ENCODE data around the gene PPM1H.

PPM1H gene

GRCh38 chr12:62806244-62806836, 128.6 kb downstream of the PPM1H start:
- Mint-ChIP-seq H3K4me3 (no peak overlapping the region), H3K36me3 (no peaks in the 10 kb centered on the region), H3K9me3 (no peaks in the 10 kb centered on the region), H3K27me3 (peaks cover 10% of the 10 kb centered on the region), H3K4me1 (peaks cover under 1% of the 10 kb centered on the region), H3K27ac (no peak overlapping the region)
- CTCF ChIA-PET: interaction anchor here (1.5 kb wide), 1 partner anchor 224 kb away, joined by 5 read pairs; no protein-coding TSS in a partner anchor
- no peak for DNase-seq

GRCh38 chr12:62805517-62805916, 129.4 kb downstream of the PPM1H start:
- CTCF ChIA-PET: no interaction called here
- no peak overlapping the region for H3K4me3 Mint-ChIP-seq
- peaks cover 10% of the 10 kb centered on the region for H3K27me3 Mint-ChIP-seq
- DNase-seq: no peak
- no peaks in the 10 kb centered on the region for H3K36me3 Mint-ChIP-seq
- H3K9me3 Mint-ChIP-seq: no peaks in the 10 kb centered on the region
- H3K4me1 Mint-ChIP-seq: no peaks in the 10 kb centered on the region
- no peak overlapping the region for H3K27ac Mint-ChIP-seq

GRCh38 chr12:62803756-62804155, 131.2 kb downstream of the PPM1H start:
- Mint-ChIP-seq H3K27me3 (peaks cover 10% of the 10 kb centered on the region), H3K9me3 (no peaks in the 10 kb centered on the region), H3K27ac (no peak overlapping the region), H3K36me3 (no peaks in the 10 kb centered on the region), H3K4me1 (no peaks in the 10 kb centered on the region), H3K4me3 (no peak overlapping the region)
- CTCF ChIA-PET: interaction anchor here (0.8 to 1.6 kb wide), 4 partner anchors 9 to 366 kb away, joined by 3 to 6 read pairs (median 4); no protein-coding TSS in a partner anchor
- DNase-seq: no peak

GRCh38 chr12:62802984-62803383, 132.0 kb downstream of the PPM1H start:
- Mint-ChIP-seq H3K9me3 (no peaks in the 10 kb centered on the region), H3K4me1 (no peaks in the 10 kb centered on the region), H3K36me3 (no peaks in the 10 kb centered on the region), H3K4me3 (no peak overlapping the region), H3K27ac (no peak overlapping the region), H3K27me3 (peaks cover 10% of the 10 kb centered on the region)
- CTCF ChIA-PET: interaction anchor here (0.8 to 1.6 kb wide), 3 partner anchors 8 to 365 kb away, joined by 3 to 5 read pairs (median 4); no protein-coding TSS in a partner anchor
- no peak for DNase-seq

GRCh38 chr12:62802321-62802720, 132.6 kb downstream of the PPM1H start:
- H3K4me1 Mint-ChIP-seq: no peaks in the 10 kb centered on the region
- no peaks in the 10 kb centered on the region for H3K9me3 Mint-ChIP-seq
- H3K27ac Mint-ChIP-seq: no peak overlapping the region
- no peak overlapping the region for H3K4me3 Mint-ChIP-seq
- H3K36me3 Mint-ChIP-seq: no peaks in the 10 kb centered on the region
- no peak for DNase-seq
- CTCF ChIA-PET: interaction anchor here (1.6 kb wide), 1 partner anchor 364 kb away, joined by 4 read pairs; no protein-coding TSS in a partner anchor
- peaks cover 10% of the 10 kb centered on the region for H3K27me3 Mint-ChIP-seq

GRCh38 chr12:62801796-62802195, 133.2 kb downstream of the PPM1H start:
- Mint-ChIP-seq H3K4me3 (no peak overlapping the region), H3K4me1 (no peaks in the 10 kb centered on the region), H3K36me3 (no peaks in the 10 kb centered on the region), H3K9me3 (no peaks in the 10 kb centered on the region), H3K27ac (no peak overlapping the region), H3K27me3 (peaks cover 9% of the 10 kb centered on the region)
- no peak for DNase-seq
- CTCF ChIA-PET: no interaction called here

GRCh38 chr12:62800707-62801400, 134.1 kb downstream of the PPM1H start:
- H3K4me1 Mint-ChIP-seq: no peaks in the 10 kb centered on the region
- no peaks in the 10 kb centered on the region for H3K36me3 Mint-ChIP-seq
- CTCF ChIA-PET: interaction anchor here (1.4 to 8.3 kb wide), 6 partner anchors 13 to 365 kb away, joined by 3 to 129 read pairs (median 10); no protein-coding TSS in a partner anchor
- H3K9me3 Mint-ChIP-seq: no peaks in the 10 kb centered on the region
- peaks cover 4% of the 10 kb centered on the region for H3K27me3 Mint-ChIP-seq
- H3K27ac Mint-ChIP-seq: no peak overlapping the region
- DNase-seq: no peak
- no peak overlapping the region for H3K4me3 Mint-ChIP-seq

- Mint-ChIP-seq H3K4me1 (no peaks in the 10 kb centered on the region), H3K27me3 (no peaks in the 10 kb centered on the region), H3K9me3 (no peaks in the 10 kb centered on the region), H3K36me3 (no peaks in the 10 kb centered on the region), H3K4me3 (no peak overlapping the region), H3K27ac (no peak overlapping the region)
- no peak for DNase-seq
- CTCF ChIA-PET: interaction anchor here (1.3 to 8.3 kb wide), 9 partner anchors 12 to 364 kb away, joined by 3 to 129 read pairs (median 6); no protein-coding TSS in a partner anchor
Measured at GRCh38 chr12:62799766-62800406, 135.1 kb downstream of the PPM1H start.

GRCh38 chr12:62799126-62799736, 135.7 kb downstream of the PPM1H start:
- no peaks in the 10 kb centered on the region for H3K4me1 Mint-ChIP-seq
- no peaks in the 10 kb centered on the region for H3K36me3 Mint-ChIP-seq
- CTCF ChIA-PET: interaction anchor here (1.0 to 8.3 kb wide), 11 partner anchors 11 to 363 kb away, joined by 3 to 129 read pairs (median 6); no protein-coding TSS in a partner anchor
- H3K27me3 Mint-ChIP-seq: no peaks in the 10 kb centered on the region
- H3K27ac Mint-ChIP-seq: no peak overlapping the region
- H3K4me3 Mint-ChIP-seq: no peak overlapping the region
- H3K9me3 Mint-ChIP-seq: no peaks in the 10 kb centered on the region
- DNase-seq: peak; percentile 68

GRCh38 chr12:62794218-62794583, 140.7 kb downstream of the PPM1H start:
- Mint-ChIP-seq H3K4me1 (no peaks in the 10 kb centered on the region), H3K27ac (no peak overlapping the region), H3K27me3 (peaks cover 4% of the 10 kb centered on the region), H3K36me3 (no peaks in the 10 kb centered on the region), H3K9me3 (no peaks in the 10 kb centered on the region), H3K4me3 (no peak overlapping the region)
- no peak for DNase-seq
- CTCF ChIA-PET: interaction anchor here (0.6 to 8.3 kb wide), 23 partner anchors 8 to 395 kb away, joined by 3 to 129 read pairs (median 5); no protein-coding TSS in a partner anchor

- Mint-ChIP-seq H3K36me3 (no peaks in the 10 kb centered on the region), H3K4me1 (no peaks in the 10 kb centered on the region), H3K9me3 (no peaks in the 10 kb centered on the region), H3K27me3 (peaks cover 4% of the 10 kb centered on the region), H3K4me3 (no peak overlapping the region), H3K27ac (no peak overlapping the region)
- DNase-seq: peak; percentile 77
- CTCF ChIA-PET: interaction anchor here (0.8 to 8.3 kb wide), 21 partner anchors 9 to 357 kb away, joined by 3 to 129 read pairs (median 5); no protein-coding TSS in a partner anchor
Measured at GRCh38 chr12:62793256-62794217, 141.4 kb downstream of the PPM1H start.

- CTCF ChIA-PET: interaction anchor here (1.8 to 2.2 kb wide), 2 partner anchors 211 to 355 kb away, joined by 7 to 14 read pairs; no protein-coding TSS in a partner anchor
- H3K27ac Mint-ChIP-seq: no peak overlapping the region
Measured at GRCh38 chr12:62792236-62792870, 142.6 kb downstream of the PPM1H start.

GRCh38 chr12:62789851-62790250, 145.1 kb downstream of the PPM1H start:
- Mint-ChIP-seq H3K27ac (no peak overlapping the region), H3K9me3 (no peaks in the 10 kb centered on the region), H3K27me3 (peaks cover 18% of the 10 kb centered on the region), H3K4me3 (no peak overlapping the region), H3K36me3 (no peaks in the 10 kb centered on the region), H3K4me1 (peaks cover 11% of the 10 kb centered on the region)
- no peak for DNase-seq
- CTCF ChIA-PET: interaction anchor here (0.9 to 1.2 kb wide), 3 partner anchors 266 to 355 kb away, joined by 3 to 4 read pairs (median 3); no protein-coding TSS in a partner anchor

More at GRCh38 chr12:62792236-62792870, 142.6 kb downstream of the PPM1H start:
- Mint-ChIP-seq H3K36me3 (no peaks in the 10 kb centered on the region), H3K4me3 (no peak overlapping the region), H3K9me3 (no peaks in the 10 kb centered on the region), H3K27me3 (peaks cover 4% of the 10 kb centered on the region), H3K4me1 (no peaks in the 10 kb centered on the region)
- no peak for DNase-seq

Data from activated naive CD4-positive, alpha-beta T cell treated with anti-CD3 and anti-CD28 coated beads, Interleukin-2, amount 10 ng/mL, durations not matched to agents 7 days and 5 days (primary cell).